ENCODE data around the gene CDH1. TPM values are rescaled to one million over a fixed set of nuclear protein-coding genes. Genes with fewer than 3 reads are reported as not detected.

CDH1 gene
- total RNA-seq, 1 experiment from 2014 or later = 100 TPM

GRCh38 chr16:68843482-68844210 lies 106.6 kb downstream of the CDH1 start, which contains the start of gene TANGO6:
TSS of gene TANGO6 (plus strand) at chr16:68843531. CDS start at chr16:68843618, 87 bp downstream.
- peak within 1 kb of the TSS; percentile 86 for H3K9ac ChIP-seq (ENCODE audit: low read length)
- peak within 1 kb of the TSS; percentile 96 for H3K4me2 ChIP-seq (ENCODE audit: low read length)
- ChIA-PET CTCF (interaction anchor here (1.0 kb wide), 1 partner anchor 229 kb away, joined by 3 read pairs; no protein-coding TSS in a partner anchor), POLR2A (ENCODE audit: unreplicated experiment) (interaction anchor here (0.6 kb wide), 3 partner anchors 18 to 106 kb away, joined by 3 read pairs; partner anchors contain the start of gene CDH1)
- no peaks in the 10 kb centered on the region for H3K9me2 ChIP-seq (replicated peaks; ENCODE audit: low read length)
- ATAC-seq = peak; percentile 83
- H3K4me1 ChIP-seq (ENCODE audit: insufficient read depth, low read length) = peaks cover 6% of the 10 kb centered on the region
- no TSS peak for BruUV-seq (replicated peaks)
- H3K36me3 ChIP-seq (ENCODE audit: low read depth, low read length) = no peaks in the 10 kb centered on the region
- intact Hi-C loops (cut with micrococcal nuclease) = loop anchor here (5.0 kb wide), 1 partner anchor 141 kb away; no protein-coding TSS in a partner anchor
- TF ChIP-seq CTCF (conservative IDR thresholded peaks at IDR 0.05; ENCODE audit: low read depth, low read length) (peak; percentile 35; the same call in 1 of the 2 replicates), EZH2phosphoT487 (IDR thresholded peaks at IDR 0.05; ENCODE audit: borderline replicate concordance, low read length) (no peak), EZH2 (IDR thresholded peaks at IDR 0.05; ENCODE audit: low read length, unreplicated experiment) (no peak)
- peak within 1 kb of the TSS; percentile 92 for H2AFZ ChIP-seq (ENCODE audit: low read length)
- H3F3A ChIP-seq (ENCODE audit: low read length, unreplicated experiment) = no peaks in the 10 kb centered on the region
- H3K4me3 ChIP-seq (ENCODE audit: low read length) = peak within 1 kb of the TSS; percentile 89
- H3K27me3 ChIP-seq (ENCODE audit: low read length) = no peaks in the 10 kb centered on the region
- H4K20me1 ChIP-seq (ENCODE audit: low read length) = no peaks in the 10 kb centered on the region
- peak; percentile 79 for DNase-seq
- H3K79me2 ChIP-seq (ENCODE audit: low read length) = peaks cover 10% of the 10 kb centered on the region
- peak within 1 kb of the TSS; percentile 14; the same call in 1 of the 2 replicates for H3K27ac ChIP-seq (ENCODE audit: low read length)
- no peaks in the 10 kb centered on the region for H3K9me3 ChIP-seq (ENCODE audit: low read length)

- Histone ChIP-seq H2AFZ (ENCODE audit: low read length) (peak overlapping the region; percentile 92), H3K4me1 (ENCODE audit: insufficient read depth, low read length) (peaks cover 6% of the 10 kb centered on the region), H3K9me2 (replicated peaks; ENCODE audit: low read length) (no peaks in the 10 kb centered on the region), H3K79me2 (ENCODE audit: low read length) (peaks cover 10% of the 10 kb centered on the region), H3K36me3 (ENCODE audit: low read depth, low read length) (no peaks in the 10 kb centered on the region), H4K20me1 (ENCODE audit: low read length) (no peaks in the 10 kb centered on the region), H3F3A (ENCODE audit: low read length, unreplicated experiment) (no peaks in the 10 kb centered on the region), H3K9ac (ENCODE audit: low read length) (peak overlapping the region; percentile 86), H3K4me3 (ENCODE audit: low read length) (peak overlapping the region; percentile 89), H3K27ac (ENCODE audit: low read length) (peak overlapping the region; percentile 14; the same call in 1 of the 2 replicates), H3K4me2 (ENCODE audit: low read length) (peak overlapping the region; percentile 96), H3K9me3 (ENCODE audit: low read length) (no peaks in the 10 kb centered on the region), H3K27me3 (ENCODE audit: low read length) (no peaks in the 10 kb centered on the region)
- ChIA-PET POLR2A (ENCODE audit: unreplicated experiment) (interaction anchor here (0.6 kb wide), 1 partner anchor 18 kb away, joined by 3 read pairs; no protein-coding TSS in a partner anchor), CTCF (interaction anchor here (1.0 kb wide), 1 partner anchor 229 kb away, joined by 3 read pairs; no protein-coding TSS in a partner anchor)
- BruUV-seq (replicated peaks) = TSS peak; percentile 63
- DNase-seq (no peak), ATAC-seq (no peak; the same call in 1 of the 2 replicates)
- no peak for TF ChIP-seq CTCF (conservative IDR thresholded peaks at IDR 0.05; ENCODE audit: low read depth, low read length)
- no peak for TF ChIP-seq EZH2phosphoT487 (IDR thresholded peaks at IDR 0.05; ENCODE audit: borderline replicate concordance, low read length)
- no peak for TF ChIP-seq EZH2 (IDR thresholded peaks at IDR 0.05; ENCODE audit: low read length, unreplicated experiment)
- intact Hi-C loops (cut with micrococcal nuclease) = loop anchor here (5.0 kb wide), 1 partner anchor 142 kb away; no protein-coding TSS in a partner anchor
Measured at GRCh38 chr16:68844211-68844564, 107.1 kb downstream of the CDH1 start.

Measured in PC-3 (cell line).